GM19035 (cell line): ENCODE results near the gene KMT2D.
A peak's percentile ranks its signal among the peaks of the same experiment; 100 is the strongest.

ENCODE experiments used
- ATAC-seq: cut with Tn5 transposase; IDR thresholded peaks from one replicate; pipeline ENCODE4 v1.9.1; 2021; ENCODE audit not compliant: unreplicated experiment

Gene KMT2D

DNA sequence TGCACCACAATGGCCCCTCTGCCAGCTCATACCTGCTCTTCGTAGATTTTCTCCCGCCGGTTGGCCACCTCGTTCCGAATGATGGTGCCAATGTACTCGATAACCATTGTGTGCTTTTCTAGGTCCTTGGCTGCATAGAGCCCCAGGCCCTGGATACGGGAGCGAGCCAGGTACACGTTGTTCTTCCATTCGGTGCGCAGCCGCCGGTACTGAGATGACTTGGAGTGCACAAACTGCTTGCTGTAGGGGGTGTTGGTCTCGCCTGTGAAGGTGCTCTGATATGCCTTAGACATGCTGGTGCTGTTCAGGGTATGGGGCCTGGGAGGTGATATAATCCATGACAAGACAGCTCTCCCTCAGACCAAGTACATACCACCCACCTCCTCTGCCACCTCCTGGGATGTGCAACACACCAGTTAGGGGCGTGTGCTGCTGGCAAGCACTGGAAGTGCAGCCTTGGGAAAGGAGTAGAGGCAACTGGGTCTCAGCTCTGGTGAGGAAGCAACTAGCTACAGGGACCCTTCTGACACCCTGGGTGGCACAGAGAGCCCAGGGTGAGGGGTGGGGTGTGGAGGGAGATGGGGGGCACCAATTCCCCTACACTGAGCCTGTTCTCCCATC lies 37.9 kb downstream of the KMT2D start:
- ATAC-seq = no peak

- no peak for ATAC-seq
Observed at GRCh38 chr12:49021292-49021915, 39.2 kb downstream of the KMT2D start.

DNA sequence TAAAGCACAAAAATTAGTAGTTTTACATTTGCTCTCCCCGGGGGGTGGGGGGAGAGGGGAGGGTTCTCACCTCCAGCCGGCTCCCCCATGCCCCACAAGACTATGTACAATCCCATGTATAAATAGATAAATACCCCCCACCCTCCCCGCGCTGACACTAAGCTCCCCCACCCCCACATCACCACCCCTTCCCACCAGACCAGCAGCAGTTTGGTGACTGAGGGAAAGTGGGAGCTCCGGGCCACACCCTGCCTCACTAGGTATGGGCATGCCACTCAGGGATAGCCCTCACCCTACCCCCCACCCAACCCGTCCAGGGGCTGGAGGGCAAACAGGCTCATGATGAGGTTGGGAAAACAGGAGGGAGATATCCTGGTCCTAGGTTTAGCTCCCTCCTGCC lies 40.2 kb downstream of the KMT2D start:
- no peak for ATAC-seq

DNA sequence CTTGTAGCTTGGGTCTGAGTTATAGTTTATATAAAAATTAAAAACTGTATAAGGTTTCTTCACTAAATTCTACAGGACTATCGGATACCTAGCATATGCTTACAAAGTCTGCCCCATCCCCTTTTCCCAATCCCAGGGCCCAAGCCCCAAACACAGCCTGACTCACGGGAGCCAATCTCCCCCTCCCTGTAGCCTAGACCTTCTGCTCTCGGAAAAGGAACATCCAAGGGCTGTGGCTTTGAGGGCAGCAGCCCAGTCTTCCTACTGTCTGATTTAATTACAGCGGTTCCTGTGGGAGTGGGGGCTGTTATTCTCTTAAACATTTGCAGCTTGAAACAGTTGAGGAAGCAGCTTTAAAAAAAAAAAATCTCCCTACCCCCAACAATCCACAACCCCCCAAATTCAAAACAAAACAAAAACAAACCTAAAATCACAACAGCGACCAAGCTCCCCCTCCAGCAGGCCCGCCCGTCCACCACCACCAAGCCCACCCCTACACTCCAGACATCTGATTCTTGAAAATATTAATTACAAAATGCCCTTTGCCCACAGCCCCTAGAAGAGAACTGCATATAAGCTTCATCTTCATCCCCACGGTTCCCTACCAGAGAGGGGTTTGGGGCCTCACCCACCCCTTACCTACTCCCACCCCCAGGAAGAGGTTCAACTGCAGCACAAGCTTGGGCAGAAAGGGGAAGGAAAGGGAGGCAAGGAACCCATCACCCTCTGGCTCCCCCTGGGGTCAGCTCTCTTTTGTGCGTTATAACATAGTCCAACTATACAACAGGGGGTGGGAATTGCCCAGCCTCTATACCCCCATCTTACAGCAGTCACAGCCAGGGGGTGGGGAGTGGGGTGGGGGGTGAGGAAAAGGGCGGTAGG lies 40.9 kb downstream of the KMT2D start:
- no peak for ATAC-seq

DNA sequence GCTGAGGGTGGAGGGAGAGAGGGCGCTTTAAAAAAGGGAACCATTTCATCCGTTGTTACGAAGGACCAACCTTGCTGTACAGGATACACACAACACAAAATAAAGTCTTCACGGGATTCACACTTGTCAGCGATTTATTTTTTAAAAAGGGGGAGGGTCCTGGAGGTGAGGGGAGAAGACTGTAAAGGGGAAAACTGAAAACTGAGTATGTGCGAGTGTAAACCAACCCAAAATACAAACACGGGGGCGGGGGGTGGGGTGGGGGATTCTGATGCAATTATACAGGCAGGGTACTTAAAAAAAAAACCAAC lies 41.5 kb downstream of the KMT2D start:
- peak; percentile 17 for ATAC-seq

DNA sequence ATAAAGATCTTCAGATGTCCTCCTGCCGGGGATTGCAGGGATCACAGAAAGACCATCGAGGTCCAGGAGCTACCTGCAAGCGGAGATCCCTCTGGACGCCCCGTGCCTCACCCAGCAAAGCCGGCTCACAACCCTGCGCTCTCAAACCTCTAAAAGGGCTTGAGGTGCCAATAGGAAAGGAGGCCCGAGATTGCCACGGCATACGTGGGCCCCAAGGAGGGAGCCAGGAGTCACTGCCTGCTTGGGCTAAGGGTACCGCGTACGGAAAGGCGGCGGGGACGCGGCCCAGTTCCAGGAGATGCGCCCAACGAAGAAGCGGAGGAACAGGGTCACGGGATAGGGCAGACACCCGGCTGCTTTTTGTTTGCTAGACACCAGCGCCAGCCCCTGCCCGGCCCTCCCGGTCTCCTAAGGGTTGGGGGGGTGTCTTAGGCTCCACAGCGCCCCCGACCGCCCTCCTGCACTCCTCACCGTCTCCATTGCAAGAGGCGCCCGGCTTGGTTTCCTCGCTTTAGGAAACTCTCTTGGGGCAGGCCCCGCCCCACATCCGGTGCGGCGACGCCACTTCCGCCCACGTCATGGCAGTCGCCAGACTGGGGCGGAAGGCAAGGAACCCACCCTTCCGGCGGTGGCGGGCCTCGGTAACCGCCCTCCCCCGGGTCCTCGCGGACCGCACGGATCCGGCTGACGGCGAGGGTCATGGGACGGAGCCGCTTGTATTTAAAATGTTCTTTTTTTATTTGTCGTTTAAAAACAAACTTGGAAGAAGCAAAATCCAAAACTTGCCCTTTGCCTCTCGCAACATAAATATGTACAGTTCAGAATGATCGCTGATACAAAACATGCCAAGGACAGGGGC lies 42.1 kb downstream of the KMT2D start, which contains the start of gene PRKAG1:
TSS of gene PRKAG1 (minus strand) at position 516 of the 859 bp plus-strand sequence. CDS start at position 480, 36 bp downstream.
- peak; percentile 83 for ATAC-seq

GRCh38 chr12:49017891-49018260 lies 42.7 kb downstream of the KMT2D start:
- peak; percentile 11 for ATAC-seq

DNA sequence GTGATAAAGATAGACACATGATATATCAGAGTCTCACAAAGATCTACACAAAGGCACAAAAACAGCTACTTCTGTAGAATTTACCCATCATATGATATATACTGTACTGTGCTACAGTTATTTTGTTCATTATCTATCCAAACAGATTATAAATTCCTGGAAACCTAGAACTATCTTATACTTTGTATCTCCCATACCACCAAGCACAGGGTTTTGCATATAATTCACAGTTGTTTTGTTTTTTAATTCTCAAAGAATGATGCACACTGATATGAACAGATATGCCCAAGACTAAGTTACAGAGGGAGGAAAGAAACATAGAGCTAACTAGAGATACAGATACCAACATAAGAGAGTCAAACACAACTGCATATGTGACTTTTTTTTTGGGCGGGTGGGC lies 45.4 kb downstream of the KMT2D start:
- ATAC-seq = no peak

DNA sequence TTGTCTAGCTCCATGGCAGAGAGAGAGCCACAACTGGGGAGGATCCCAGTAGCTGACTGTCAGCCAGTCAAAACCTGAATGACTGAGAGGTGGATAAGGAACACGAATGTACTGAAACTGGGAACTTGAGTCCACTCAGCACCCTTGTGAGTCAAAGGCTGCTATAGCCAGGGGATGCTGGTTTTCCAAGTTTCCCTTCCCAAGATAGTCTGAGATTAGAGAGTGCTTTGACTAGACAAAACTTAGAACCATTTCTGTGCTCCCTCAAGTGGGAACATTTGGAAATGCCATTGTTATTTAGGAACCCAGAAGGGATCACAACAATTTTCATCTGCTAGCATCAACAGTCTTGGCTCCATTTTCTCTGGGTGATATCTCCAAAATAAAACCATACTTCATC lies 46.0 kb downstream of the KMT2D start:
- no peak for ATAC-seq

- ATAC-seq = no peak
Observed at GRCh38 chr12:49013428-49013827, 47.2 kb downstream of the KMT2D start.

DNA sequence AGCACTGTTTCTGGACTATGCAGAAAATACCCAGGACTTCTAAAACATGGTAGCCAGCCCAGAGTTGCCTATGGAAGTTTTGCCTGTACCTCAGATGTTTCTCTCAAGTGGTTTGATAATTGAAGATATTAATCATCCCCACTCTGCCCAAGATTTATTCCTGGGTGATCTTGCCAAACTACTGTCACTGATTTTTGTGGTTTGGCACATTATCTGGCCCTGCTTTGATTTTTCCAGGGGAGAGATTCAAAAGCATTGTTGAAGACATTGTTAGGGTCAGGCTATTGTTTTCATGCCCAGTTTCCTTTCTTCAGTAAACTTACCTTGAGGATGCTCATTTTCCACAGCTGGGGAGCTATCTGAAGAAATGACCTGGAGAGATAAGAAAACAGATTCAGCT lies 47.9 kb downstream of the KMT2D start:
- ATAC-seq = no peak
